ENCODE measurements around the gene PSENEN. TPM values are rescaled to one million over a fixed set of nuclear protein-coding genes. Genes with fewer than 3 reads are reported as not detected.

The PSENEN gene
- total RNA-seq, 1 experiment from 2014 or later: 42.9 TPM

GRCh38 chr19:35780717-35781116 lies 35.3 kb downstream of the PSENEN start:
- Histone ChIP-seq H3K4me3 (ENCODE audit: low read length) (no peak overlapping the region), H3K27me3 (ENCODE audit: low read length) (no peaks in the 10 kb centered on the region), H3K36me3 (ENCODE audit: low read depth, low read length) (no peaks in the 10 kb centered on the region), H3K4me2 (ENCODE audit: low read length) (no peak overlapping the region), H3K9me2 (replicated peaks; ENCODE audit: low read length) (no peaks in the 10 kb centered on the region), H4K20me1 (ENCODE audit: low read length) (no peaks in the 10 kb centered on the region), H2AFZ (ENCODE audit: low read length) (no peak overlapping the region), H3K27ac (ENCODE audit: low read length) (no peak overlapping the region), H3K4me1 (ENCODE audit: insufficient read depth, low read length) (no peaks in the 10 kb centered on the region), H3K79me2 (ENCODE audit: low read length) (no peaks in the 10 kb centered on the region), H3K9me3 (ENCODE audit: low read length) (no peaks in the 10 kb centered on the region), H3K9ac (ENCODE audit: low read length) (no peak overlapping the region), H3F3A (ENCODE audit: low read length, unreplicated experiment) (no peaks in the 10 kb centered on the region)
- BruUV-seq (replicated peaks): no TSS peak
- POLR2A ChIA-PET (ENCODE audit: unreplicated experiment): no interaction called here
- ATAC-seq: no peak
- CTCF ChIA-PET: no interaction called here
- no peak for DNase-seq
- intact Hi-C loops (cut with micrococcal nuclease): no loop called here
- no peak for TF ChIP-seq EZH2 (IDR thresholded peaks at IDR 0.05; ENCODE audit: low read length, unreplicated experiment)
- TF ChIP-seq EZH2phosphoT487 (IDR thresholded peaks at IDR 0.05; ENCODE audit: borderline replicate concordance, low read length): no peak
- no peak for TF ChIP-seq CTCF (conservative IDR thresholded peaks at IDR 0.05; ENCODE audit: low read depth, low read length)

- Histone ChIP-seq H3K9me2 (replicated peaks; ENCODE audit: low read length) (no peaks in the 10 kb centered on the region), H3K27me3 (ENCODE audit: low read length) (no peaks in the 10 kb centered on the region), H3K4me2 (ENCODE audit: low read length) (no peak overlapping the region), H3K79me2 (ENCODE audit: low read length) (no peaks in the 10 kb centered on the region), H2AFZ (ENCODE audit: low read length) (no peak overlapping the region), H3K9me3 (ENCODE audit: low read length) (no peaks in the 10 kb centered on the region), H3K9ac (ENCODE audit: low read length) (no peak overlapping the region), H3F3A (ENCODE audit: low read length, unreplicated experiment) (no peaks in the 10 kb centered on the region), H3K4me1 (ENCODE audit: insufficient read depth, low read length) (no peaks in the 10 kb centered on the region), H3K27ac (ENCODE audit: low read length) (no peak overlapping the region), H3K36me3 (ENCODE audit: low read depth, low read length) (no peaks in the 10 kb centered on the region), H3K4me3 (ENCODE audit: low read length) (no peak overlapping the region), H4K20me1 (ENCODE audit: low read length) (no peaks in the 10 kb centered on the region)
- no peak for DNase-seq
- BruUV-seq (replicated peaks): no TSS peak
- no peak for TF ChIP-seq CTCF (conservative IDR thresholded peaks at IDR 0.05; ENCODE audit: low read depth, low read length)
- TF ChIP-seq EZH2phosphoT487 (IDR thresholded peaks at IDR 0.05; ENCODE audit: borderline replicate concordance, low read length): no peak
- no peak for TF ChIP-seq EZH2 (IDR thresholded peaks at IDR 0.05; ENCODE audit: low read length, unreplicated experiment)
- ATAC-seq: no peak
- ChIA-PET POLR2A (ENCODE audit: unreplicated experiment) (no interaction called here), CTCF (no interaction called here)
- intact Hi-C loops (cut with micrococcal nuclease): no loop called here
These were observed 36.2 kb downstream of the PSENEN start for GRCh38 chr19:35781650-35782049.

GRCh38 chr19:35782589-35782988 lies 37.1 kb downstream of the PSENEN start:
- Histone ChIP-seq H3K4me2 (ENCODE audit: low read length) (no peak overlapping the region), H2AFZ (ENCODE audit: low read length) (no peak overlapping the region), H3K4me1 (ENCODE audit: insufficient read depth, low read length) (no peaks in the 10 kb centered on the region), H3K9me3 (ENCODE audit: low read length) (no peaks in the 10 kb centered on the region), H3F3A (ENCODE audit: low read length, unreplicated experiment) (no peaks in the 10 kb centered on the region), H3K4me3 (ENCODE audit: low read length) (no peak overlapping the region), H3K27me3 (ENCODE audit: low read length) (no peaks in the 10 kb centered on the region), H3K79me2 (ENCODE audit: low read length) (no peaks in the 10 kb centered on the region), H3K27ac (ENCODE audit: low read length) (no peak overlapping the region), H3K9me2 (replicated peaks; ENCODE audit: low read length) (no peaks in the 10 kb centered on the region), H3K36me3 (ENCODE audit: low read depth, low read length) (no peaks in the 10 kb centered on the region), H4K20me1 (ENCODE audit: low read length) (no peaks in the 10 kb centered on the region), H3K9ac (ENCODE audit: low read length) (no peak overlapping the region)
- TF ChIP-seq CTCF (conservative IDR thresholded peaks at IDR 0.05; ENCODE audit: low read depth, low read length) (no peak), EZH2 (IDR thresholded peaks at IDR 0.05; ENCODE audit: low read length, unreplicated experiment) (no peak), EZH2phosphoT487 (IDR thresholded peaks at IDR 0.05; ENCODE audit: borderline replicate concordance, low read length) (no peak)
- POLR2A ChIA-PET (ENCODE audit: unreplicated experiment): no interaction called here
- no peak for ATAC-seq
- DNase-seq: no peak
- intact Hi-C loops (cut with micrococcal nuclease): no loop called here
- CTCF ChIA-PET: no interaction called here
- BruUV-seq (replicated peaks): no TSS peak
